Panc1 (cell line): ENCODE data around the gene HOXB3. TPM values are rescaled to one million over a fixed set of nuclear protein-coding genes. Genes with fewer than 3 reads are reported as not detected.

Source experiments
- ATAC-seq: fragments of 200-7000 bp; cut with Tn5 transposase; 2 replicates; pipeline ENCODE4 v1.9.1; 2020; ENCODE audit warnings: mild to moderate bottlenecking, moderate library complexity
- BruUV-seq: library from RNA; stranded (reverse); fragments of 400-500 nt; replicated peaks from 2 replicates; lab custom pipeline; 2021; lab: Mats Ljungman, UMichigan
- CTCF ChIA-PET: fragments of 300-600 bp; sonication (Branson Sonifier 250); formaldehyde crosslinking; loops from one replicate; lab custom pipeline; 2022; ENCODE audit warnings: antibody characterized with exemption; lab: Charles Lee
- POLR2A ChIA-PET: fragments of 300-600 bp; sonication (Branson Sonifier 250); formaldehyde crosslinking; loops from one replicate; lab custom pipeline; 2022; ENCODE audit warnings: antibody characterized with exemption; lab: Charles Lee
- DNase-seq: peaks from one replicate; pipeline ENCODE4 v3.0.0-alpha.2; 2010; ENCODE audit warnings: low read depth, low spot score
- H3K27ac ChIP-seq: 2 replicates; pipeline ENCODE4 v1.5.1; 2011; ENCODE audit warnings: mild to moderate bottlenecking, low read length, inconsistent platforms
- H3K27me3 ChIP-seq: fragments of 200-500 bp; sonication (Bioruptor generic); 2 replicates; pipeline ENCODE4 v1.6.0; 2014; ENCODE audit warnings: low read length, inconsistent platforms; ENCODE audit not compliant: control insufficient read depth, insufficient read depth
- H3K36me3 ChIP-seq: fragments of 200-500 bp; sonication (Bioruptor generic); 2 replicates; pipeline ENCODE4 v1.5.1; 2014; ENCODE audit warnings: inconsistent platforms, mild to moderate bottlenecking, low read length, moderate library complexity; ENCODE audit not compliant: control insufficient read depth, insufficient read depth
- H3K4me1 ChIP-seq: 2 replicates; pipeline ENCODE4 v1.5.1; 2011; ENCODE audit warnings: inconsistent platforms, mild to moderate bottlenecking, low read length, moderate library complexity; ENCODE audit not compliant: control insufficient read depth, insufficient read depth
- H3K4me3 ChIP-seq, 2 experiments: 2 replicates each; pipeline ENCODE4 v1.5.1; 2011 to 2012; ENCODE audit warnings: low read depth in 2 of 2, low read length in 2 of 2, mild to moderate bottlenecking in 2 of 2, inconsistent platforms in 1 of 2, moderate library complexity in 1 of 2
- H3K9me3 ChIP-seq: fragments of 200-500 bp; sonication (Bioruptor generic); 2 replicates; pipeline ENCODE4 v1.5.1; 2014; ENCODE audit warnings: low read depth, mild to moderate bottlenecking, inconsistent platforms, low read length, moderate library complexity; ENCODE audit not compliant: control insufficient read depth, insufficient read depth
- CTCF ChIP-seq: fragments of 450-650 bp; IDR thresholded peaks from 2 replicates; pipeline ENCODE4 v1.5.1; 2017; ENCODE audit warnings: mild to moderate bottlenecking
- POLR2AphosphoS5 ChIP-seq: IDR thresholded peaks from 2 replicates; pipeline ENCODE4 v1.6.1; 2012; ENCODE audit warnings: mild to moderate bottlenecking, low read depth, low read length, moderate library complexity
- REST ChIP-seq, 2 experiments: IDR thresholded peaks; 2 replicates each; pipeline ENCODE4 v1.6.1; 2011 to 2012; ENCODE audit warnings: low read depth in 2 of 2, control low read depth in 1 of 2, low read length in 1 of 2, mild to moderate bottlenecking in 1 of 2, moderate library complexity in 1 of 2; ENCODE audit not compliant: insufficient read depth in 1 of 2
- SIN3A ChIP-seq: IDR thresholded peaks from 2 replicates; pipeline ENCODE4 v1.6.1; 2012; ENCODE audit warnings: low read depth, mild to moderate bottlenecking, low read length, moderate library complexity, borderline replicate concordance; ENCODE audit not compliant: insufficient read depth
- TCF7L2 ChIP-seq: IDR thresholded peaks from 2 replicates; pipeline ENCODE4 v1.6.1; 2011; ENCODE audit warnings: mild to moderate bottlenecking, low read depth, low read length, inconsistent platforms
- in situ Hi-C: cut with HindIII; loops from 2 replicates; pipeline ENCODE4 v1.10.0; 2016; ENCODE audit warnings: low sequenced_read_pairs, low pct_unique_long_range_greater_than_20kb
- intact Hi-C: fragments of 100-400 bp; cut with micrococcal nuclease; formaldehyde crosslinking; loops from one replicate; pipeline ENCODE4 v1.10.0; 2022; ENCODE audit not compliant: unreplicated experiment
- total RNA-seq: library from RNA; stranded (reverse); gene quantifications from one replicate; pipeline ENCODE4 v1.2.1, GENCODE V29; 2021; ENCODE audit not compliant: unreplicated experiment

HOXB3 gene
- total RNA-seq, 1 experiment from 2014 or later, result 127 TPM

GRCh38 chr17:48515925-48516900 lies 73.8 kb downstream of the HOXB3 start:
- intact Hi-C loops (no loop called here), in situ Hi-C loops (no loop called here)
- peaks cover 7% of the 10 kb centered on the region; the same call in 1 of the 2 replicates for H3K4me1 ChIP-seq
- no peak for DNase-seq
- no peaks in the 10 kb centered on the region for H3K27me3 ChIP-seq
- ATAC-seq, result no peak
- ChIA-PET CTCF (no interaction called here), POLR2A (no interaction called here)
- H3K4me3 ChIP-seq, result no peak overlapping the region
- no peaks in the 10 kb centered on the region for H3K9me3 ChIP-seq
- no peak overlapping the region for H3K27ac ChIP-seq
- no peaks in the 10 kb centered on the region for H3K36me3 ChIP-seq
- TF ChIP-seq CTCF, result no peak
- TF ChIP-seq POLR2AphosphoS5, result no peak
- no peak for TF ChIP-seq TCF7L2
- no peak for TF ChIP-seq REST (IDR thresholded peaks at IDR 0.05; ENCODE audit: insufficient read depth in 1 of 2, low read depth in 2 of 2, low read length in 1 of 2)
- no TSS peak for BruUV-seq

GRCh38 chr17:48514477-48514876 lies 75.6 kb downstream of the HOXB3 start:
- Histone ChIP-seq H3K27ac (no peak overlapping the region), H3K4me1 (no peaks in the 10 kb centered on the region; the same call in 1 of the 2 replicates), H3K9me3 (no peaks in the 10 kb centered on the region), H3K36me3 (no peaks in the 10 kb centered on the region), H3K4me3 (no peak overlapping the region), H3K27me3 (no peaks in the 10 kb centered on the region)
- intact Hi-C loops, result no loop called here
- BruUV-seq, result no TSS peak
- ATAC-seq (no peak), DNase-seq (no peak)
- no peak for TF ChIP-seq REST (IDR thresholded peaks at IDR 0.05; ENCODE audit: insufficient read depth in 1 of 2, low read depth in 2 of 2, low read length in 1 of 2)
- no peak for TF ChIP-seq TCF7L2
- no peak for TF ChIP-seq SIN3A
- TF ChIP-seq CTCF, result no peak
- no peak for TF ChIP-seq POLR2AphosphoS5
- ChIA-PET POLR2A (no interaction called here), CTCF (no interaction called here)
- in situ Hi-C loops, result no loop called here
